Smooth muscle cell (in vitro differentiated cells): ENCODE results near the gene RNF40. TPM values are rescaled to one million over a fixed set of nuclear protein-coding genes. Genes with fewer than 3 reads are reported as not detected.

Source experiments
- DNase-seq: peaks from one replicate; lab custom pipeline; 2025; ENCODE audit not compliant: unreplicated experiment; lab: John Stamatoyannopoulos, UW
- H2AFZ ChIP-seq: fragments of 200-600 bp; sonication (generic); 2 replicates; pipeline ENCODE4 v1.6.0; 2016; ENCODE audit warnings: antibody characterized with exemption, low read depth, mild to moderate bottlenecking
- H3F3A ChIP-seq: fragments of 200-600 bp; sonication (generic); 2 replicates; pipeline ENCODE4 v1.6.0; 2017; ENCODE audit warnings: antibody characterized with exemption, low read depth
- H3K27ac ChIP-seq: fragments of 200-600 bp; sonication (generic); 2 replicates; pipeline ENCODE4 v1.5.1; 2016; ENCODE audit warnings: low read depth, mild to moderate bottlenecking
- H3K27me3 ChIP-seq: fragments of 200-600 bp; sonication (generic); 2 replicates; pipeline ENCODE4 v1.6.1; 2016; ENCODE audit warnings: low read depth, mild to moderate bottlenecking
- H3K36me3 ChIP-seq: fragments of 200-600 bp; sonication (generic); 2 replicates; pipeline ENCODE4 v1.5.1; 2016; ENCODE audit warnings: low read depth
- H3K4me1 ChIP-seq: fragments of 200-600 bp; sonication (generic); 2 replicates; pipeline ENCODE4 v1.5.1; 2016; ENCODE audit warnings: low read depth
- H3K4me2 ChIP-seq: fragments of 200-600 bp; sonication (generic); 2 replicates; pipeline ENCODE4 v1.6.0; 2016; ENCODE audit warnings: mild to moderate bottlenecking
- H3K4me3 ChIP-seq: fragments of 200-600 bp; sonication (generic); 2 replicates; pipeline ENCODE4 v1.5.1; 2016; ENCODE audit warnings: mild to moderate bottlenecking
- H3K79me2 ChIP-seq: fragments of 200-600 bp; sonication (generic); 2 replicates; pipeline ENCODE4 v1.6.0; 2016; ENCODE audit warnings: low read depth, mild to moderate bottlenecking
- H3K9ac ChIP-seq: fragments of 200-600 bp; sonication (generic); 2 replicates; pipeline ENCODE4 v1.6.0; 2016; ENCODE audit warnings: low read depth
- H3K9me3 ChIP-seq: fragments of 200-600 bp; sonication (generic); replicated peaks from 2 replicates; pipeline ENCODE4 v1.5.1; 2016; ENCODE audit warnings: low read depth
- H4K20me1 ChIP-seq: fragments of 200-600 bp; sonication (generic); 2 replicates; pipeline ENCODE4 v1.6.0; 2016; ENCODE audit warnings: low read depth
- CTCF ChIP-seq: fragments of 200-600 bp; sonication (generic); IDR thresholded peaks from 2 replicates; pipeline ENCODE4 v1.5.1; 2017; ENCODE audit warnings: borderline replicate concordance, mild to moderate bottlenecking, antibody characterized with exemption; ENCODE audit not compliant: insufficient read depth, poor library complexity, severe bottlenecking
- WGBS: methylation state at CpG from one replicate; pipeline ENCODE4 v1.1.7; 2016; ENCODE audit warnings: low lambda C conversion rate; 5-methylcytosine and 5-hydroxymethylcytosine counted together
- polyA plus RNA-seq: library from polyadenylated mRNA; unstranded; fragments of >200 nt; fragmentation: Nextera tagmentation; extraction: Ambion mirVana; gene quantifications from 2 replicates; pipeline ENCODE4 v1.2.1, GENCODE V29; 2016
- total RNA-seq: library from RNA; depleted of rRNA; stranded (reverse); fragments of >200 nt; gene quantifications from 2 replicates; pipeline ENCODE4 v1.2.3, GENCODE V29; 2014

Gene RNF40
- total and polyA plus RNA-seq, 2 experiments from 2014 or later = 66.1 to 92.5 TPM

- Histone ChIP-seq H3K4me1 (peaks cover 4% of the 10 kb centered on the region), H2AFZ (no peak overlapping the region), H4K20me1 (peaks cover 12% of the 10 kb centered on the region), H3K27ac (peak overlapping the region; percentile 97), H3K79me2 (no peaks in the 10 kb centered on the region), H3K9ac (no peak overlapping the region), H3K36me3 (peaks cover 7% of the 10 kb centered on the region), H3K4me3 (no peak overlapping the region), H3K4me2 (no peak overlapping the region), H3F3A (peaks cover 3% of the 10 kb centered on the region), H3K27me3 (no peaks in the 10 kb centered on the region), H3K9me3 (no peaks in the 10 kb centered on the region)
- 93% methylated on average over 37 of the region's 37 CpGs for WGBS
- TF ChIP-seq CTCF = no peak
- DNase-seq = no peak
Measured at GRCh38 chr16:30738984-30739951, 22.9 kb upstream of the RNF40 start.

- Histone ChIP-seq H3K4me3 (peak overlapping the region; percentile 46), H3K9ac (peak overlapping the region; percentile 85), H3K4me2 (peak overlapping the region; percentile 79), H2AFZ (no peak overlapping the region), H3F3A (peaks cover 8% of the 10 kb centered on the region), H3K27me3 (no peaks in the 10 kb centered on the region), H3K79me2 (no peaks in the 10 kb centered on the region), H3K4me1 (peaks cover 4% of the 10 kb centered on the region), H3K27ac (peak overlapping the region; percentile 97), H3K9me3 (no peaks in the 10 kb centered on the region), H4K20me1 (peaks cover 12% of the 10 kb centered on the region), H3K36me3 (peaks cover 12% of the 10 kb centered on the region)
- WGBS = 54% methylated on average over 8 of the region's 8 CpGs
- no peak for TF ChIP-seq CTCF
- DNase-seq = no peak
Measured at GRCh38 chr16:30740364-30741251, 21.5 kb upstream of the RNF40 start.

- Histone ChIP-seq H4K20me1 (peaks cover 12% of the 10 kb centered on the region), H3K4me3 (peak overlapping the region; percentile 46), H3K27me3 (no peaks in the 10 kb centered on the region), H2AFZ (no peak overlapping the region), H3K79me2 (no peaks in the 10 kb centered on the region), H3K27ac (peak overlapping the region; percentile 97), H3K36me3 (peaks cover 8% of the 10 kb centered on the region), H3F3A (peaks cover 9% of the 10 kb centered on the region), H3K4me1 (peaks cover 4% of the 10 kb centered on the region), H3K4me2 (peak overlapping the region; percentile 79), H3K9ac (peak overlapping the region; percentile 85), H3K9me3 (no peaks in the 10 kb centered on the region)
- DNase-seq = no peak
- no peak for TF ChIP-seq CTCF
- WGBS = 77% methylated on average over 6 of the region's 6 CpGs
Measured at GRCh38 chr16:30741461-30741914, 20.6 kb upstream of the RNF40 start.
